Kidney (tissue), 14 donors: ENCODE measurements around the gene GARIN3. TPM values are rescaled to one million over a fixed set of nuclear protein-coding genes. Genes with fewer than 3 reads are reported as not detected.

Experiments used
- DNase-seq, 5 donors: peaks; one replicate each; pipeline ENCODE4 v3.0.0-alpha.2; 2013 to 2020
- FAIRE-seq: peaks from 2 replicates; lab custom pipeline; 2012; peaks lifted over from hg19 to GRCh38; lab: Jason Lieb, UNC
- H3K27ac ChIP-seq, 2 donors: one replicate each; pipeline ENCODE4 v1.7.0; 2013; ENCODE audit warnings: low read depth in 2 of 2, low read length in 2 of 2, inconsistent platforms in 1 of 2
- H3K27me3 ChIP-seq: one replicate; pipeline ENCODE4 v1.7.1; 2013; ENCODE audit warnings: low read length, inconsistent platforms; ENCODE audit not compliant: control insufficient read depth, insufficient read depth
- H3K36me3 ChIP-seq, 3 donors: one replicate each; pipeline versions ENCODE4 v1.7.0 to v1.7.1; 2013; ENCODE audit warnings: low read length in 3 of 3, control low read depth in 1 of 3, inconsistent platforms in 1 of 3; ENCODE audit not compliant: insufficient read depth in 3 of 3, control insufficient read depth in 2 of 3
- H3K4me1 ChIP-seq, 3 donors: one replicate each; pipeline versions ENCODE4 v1.7.0 to v1.7.1; 2013; ENCODE audit warnings: low read length in 3 of 3, inconsistent platforms in 1 of 3, low read depth in 1 of 3; ENCODE audit not compliant: control insufficient read depth in 2 of 3, insufficient read depth in 2 of 3
- H3K4me3 ChIP-seq, 3 donors: one replicate each; pipeline versions ENCODE4 v1.7.0 to v1.8.1; 2013; ENCODE audit warnings: low read length in 3 of 3, control low read depth in 1 of 3, inconsistent platforms in 1 of 3
- H3K9ac ChIP-seq, 3 donors: one replicate each; pipeline versions ENCODE4 v1.7.0 to v1.7.1; 2013; ENCODE audit warnings: low read length in 3 of 3, control low read depth in 1 of 3, inconsistent platforms in 1 of 3
- H3K9me3 ChIP-seq, 3 donors: one replicate each; pipeline versions ENCODE4 v1.7.0 to v1.7.1; 2013; ENCODE audit warnings: low read length in 3 of 3, control low read depth in 1 of 3, inconsistent platforms in 1 of 3; ENCODE audit not compliant: control insufficient read depth in 2 of 3, insufficient read depth in 1 of 3
- intact Hi-C: fragments of 100-400 bp; cut with DNase I; formaldehyde crosslinking; loops from one replicate; pipeline ENCODE4 v1.11.1; 2022
- polyA plus RNA-seq: library from polyadenylated mRNA; stranded (reverse); fragments of 350-450 nt; fragmentation: Illumina TruSeq; extraction: RNeasy Lipid Tissue Mini Kit (QIAGEN cat#74804); gene quantifications from one replicate; pipeline ENCODE4 v1.2.3, GENCODE V29; 2014; ENCODE audit warnings: low read depth, low replicate concordance; ENCODE audit not compliant: insufficient read depth
- total RNA-seq: library from RNA; stranded (reverse); fragmentation: NEBNext Ultra II Directional; extraction: Animal tissue kit (Norgen Biotek cat#: 25700); gene quantifications from one replicate; pipeline ENCODE4 v1.2.1, GENCODE V29; 2021
- TF ChIP-seq, protein P1 (sequence below): IDR thresholded peaks from 3 replicates; pipeline ENCODE4 v1.5.1; 2012; ENCODE audit warnings: mild to moderate bottlenecking, moderate library complexity, borderline replicate concordance; ENCODE audit not compliant: insufficient read depth; ENCODE audit errors: extremely low read depth
- donor health status: control.
- donor health status: control.
- donor health status: control.
- donor health status: control.
- donor health status: control.
- donor health status: DM: yes; HTN: yes; CAD: no.
- donor health status: Normal renal cell carcinoma (clear cell type).

The GARIN3 gene
- total and polyA plus RNA-seq, 2 donors from 2014 or later = not detected

DNA sequence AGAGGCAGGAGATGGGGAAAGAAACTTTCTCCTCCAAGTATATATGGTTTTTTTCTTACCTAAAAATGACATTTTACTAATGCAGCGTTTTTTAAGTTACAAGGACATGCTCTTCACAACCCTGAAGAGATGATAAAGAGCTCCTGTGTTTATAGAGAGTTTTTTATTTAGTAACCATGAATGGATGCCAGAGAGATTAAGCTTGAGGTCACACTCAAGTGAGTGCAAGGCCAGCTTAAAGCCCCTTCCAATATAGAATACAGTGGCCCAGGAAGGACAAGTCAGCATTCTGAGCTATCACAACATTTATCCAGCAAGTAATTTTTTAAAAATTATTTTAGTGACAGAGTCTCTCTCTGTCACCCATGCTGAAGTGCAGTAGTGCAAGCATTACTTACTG lies 50.6 kb downstream of the GARIN3 start:
- FAIRE-seq (no peak), DNase-seq (no peak)
- TF ChIP-seq, protein P1, sequence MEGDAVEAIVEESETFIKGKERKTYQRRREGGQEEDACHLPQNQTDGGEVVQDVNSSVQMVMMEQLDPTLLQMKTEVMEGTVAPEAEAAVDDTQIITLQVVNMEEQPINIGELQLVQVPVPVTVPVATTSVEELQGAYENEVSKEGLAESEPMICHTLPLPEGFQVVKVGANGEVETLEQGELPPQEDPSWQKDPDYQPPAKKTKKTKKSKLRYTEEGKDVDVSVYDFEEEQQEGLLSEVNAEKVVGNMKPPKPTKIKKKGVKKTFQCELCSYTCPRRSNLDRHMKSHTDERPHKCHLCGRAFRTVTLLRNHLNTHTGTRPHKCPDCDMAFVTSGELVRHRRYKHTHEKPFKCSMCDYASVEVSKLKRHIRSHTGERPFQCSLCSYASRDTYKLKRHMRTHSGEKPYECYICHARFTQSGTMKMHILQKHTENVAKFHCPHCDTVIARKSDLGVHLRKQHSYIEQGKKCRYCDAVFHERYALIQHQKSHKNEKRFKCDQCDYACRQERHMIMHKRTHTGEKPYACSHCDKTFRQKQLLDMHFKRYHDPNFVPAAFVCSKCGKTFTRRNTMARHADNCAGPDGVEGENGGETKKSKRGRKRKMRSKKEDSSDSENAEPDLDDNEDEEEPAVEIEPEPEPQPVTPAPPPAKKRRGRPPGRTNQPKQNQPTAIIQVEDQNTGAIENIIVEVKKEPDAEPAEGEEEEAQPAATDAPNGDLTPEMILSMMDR = no peak
- no peaks in the 10 kb centered on the region for H3K9me3 ChIP-seq
- no peak overlapping the region for H3K9ac ChIP-seq
- H3K4me1 ChIP-seq = no peaks in the 10 kb centered on the region
- no peak overlapping the region for H3K4me3 ChIP-seq
- intact Hi-C loops = no loop called here
- no peak overlapping the region for H3K27ac ChIP-seq
- H3K27me3 ChIP-seq = no peaks in the 10 kb centered on the region
- H3K36me3 ChIP-seq = no peaks in the 10 kb centered on the region

DNA sequence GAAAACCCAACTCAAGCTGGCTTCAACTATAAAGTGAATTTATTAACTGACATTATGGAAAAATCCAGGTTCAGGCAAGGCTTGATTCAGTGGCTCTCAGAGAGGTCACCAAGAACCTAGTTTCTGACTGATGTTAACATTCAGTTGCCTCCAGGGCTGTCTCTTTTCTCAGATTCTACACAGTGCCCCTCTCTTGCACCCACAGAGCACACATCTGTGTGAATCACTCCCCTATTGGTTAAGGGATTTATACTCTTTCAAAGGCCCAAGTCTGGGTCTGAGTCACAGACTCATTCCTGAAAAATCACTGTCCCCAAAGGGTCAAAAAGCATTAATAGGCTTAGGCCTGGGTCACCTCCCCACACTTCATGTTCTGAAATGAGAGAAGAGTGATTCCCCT lies 51.1 kb downstream of the GARIN3 start:
- DNase-seq = no peak
- intact Hi-C loops = no loop called here
- TF ChIP-seq, protein P1 = no peak

DNA sequence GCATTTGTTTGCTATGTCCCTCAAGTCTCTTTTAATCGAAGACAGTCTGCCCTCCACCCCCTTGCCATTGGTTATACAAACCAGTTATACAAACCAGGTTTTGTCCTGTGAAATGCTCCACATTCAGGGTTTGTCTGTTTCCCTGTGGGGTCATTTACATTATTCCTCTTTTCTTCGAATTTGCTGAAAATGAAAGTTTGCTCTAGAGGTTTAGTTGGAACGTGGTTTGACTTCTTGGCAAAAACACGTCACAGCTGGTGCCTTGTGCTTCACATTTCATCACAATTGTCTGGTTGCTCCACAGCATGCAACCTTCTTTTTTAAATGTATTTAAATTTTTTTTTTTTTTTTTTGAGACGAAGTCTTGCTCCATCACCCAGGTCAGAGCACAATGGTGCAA lies 53.1 kb downstream of the GARIN3 start:
- H3K36me3 ChIP-seq = no peaks in the 10 kb centered on the region
- intact Hi-C loops = no loop called here
- FAIRE-seq = no peak

More for the DNA sequence above, 51.1 kb downstream of the GARIN3 start:
- no peak overlapping the region for H3K9ac ChIP-seq
- no peak overlapping the region for H3K4me3 ChIP-seq
- H3K27me3 ChIP-seq = no peaks in the 10 kb centered on the region
- H3K9me3 ChIP-seq = no peaks in the 10 kb centered on the region
- no peak overlapping the region for H3K27ac ChIP-seq
- FAIRE-seq = no peak
- H3K4me1 ChIP-seq = no peaks in the 10 kb centered on the region
- no peaks in the 10 kb centered on the region for H3K36me3 ChIP-seq

More for the DNA sequence above, 53.1 kb downstream of the GARIN3 start:
- Histone ChIP-seq H3K9me3 (no peaks in the 10 kb centered on the region), H3K27me3 (no peaks in the 10 kb centered on the region), H3K4me3 (no peak overlapping the region), H3K9ac (no peak overlapping the region), H3K27ac (no peak overlapping the region), H3K4me1 (no peaks in the 10 kb centered on the region)
- DNase-seq = no peak
- TF ChIP-seq, protein P1 = no peak

Other genes with a start within 250 kb of the GARIN3 start
- 8.0 TPM for gene TIMD4, start 203.0 kb downstream of the GARIN3 start, total RNA-seq
- 2.3 TPM for gene TIMD4, start 203.0 kb downstream of the GARIN3 start, polyA plus RNA-seq
- gene HAVCR1, start 107.1 kb downstream of the GARIN3 start, total RNA-seq = 114 TPM
- 0.65 TPM for gene HAVCR1, start 107.1 kb downstream of the GARIN3 start, polyA plus RNA-seq
- 14.6 TPM for gene HAVCR2, start 57.2 kb downstream of the GARIN3 start, total RNA-seq
- 17.5 TPM for gene HAVCR2, start 57.2 kb downstream of the GARIN3 start, polyA plus RNA-seq
- 18.2 TPM for gene MED7, start 23.4 kb downstream of the GARIN3 start, total RNA-seq
- gene MED7, start 23.4 kb downstream of the GARIN3 start, polyA plus RNA-seq = 28.6 TPM
- gene ITK, start 14.6 kb upstream of the GARIN3 start, total RNA-seq = 14.0 TPM
- 0.11 TPM for gene ITK, start 14.6 kb upstream of the GARIN3 start, polyA plus RNA-seq
- 128 TPM for gene CYFIP2, start 99.9 kb upstream of the GARIN3 start, total RNA-seq
- gene CYFIP2, start 99.9 kb upstream of the GARIN3 start, polyA plus RNA-seq = 217 TPM